Posterior vena cava (tissue), 2 donors: Measurements from ENCODE around the gene UROD. TPM values are rescaled to one million over a fixed set of nuclear protein-coding genes. Genes with fewer than 3 reads are reported as not detected.
"Not testable (repeated sequence)": the region's sequence is repeated elsewhere in the genome, so short reads cannot be mapped to it uniquely, and the experiment has no call there.

ENCODE experiments used
- DNase-seq: peaks from one replicate; pipeline ENCODE4 v3.0.0-alpha.2; 2020; ENCODE audit warnings: low spot score
- intact Hi-C, 2 donors: fragments of 100-400 bp; cut with DNase I; formaldehyde crosslinking; loops; one replicate each; pipeline versions ENCODE4 v1.14.1 to v1.14.2; 2022 to 2023
- total RNA-seq, 2 donors: library from RNA; stranded (reverse); fragmentation: NEBNext Ultra II Directional; extraction: Animal tissue kit (Norgen Biotek cat#: 25700); gene quantifications; one replicate each; pipeline ENCODE4 v1.2.1, GENCODE V29; 2021
- donor health status: DM: yes; HTN: yes; CAD: no.
- donor health status: DM: yes; HTN: yes; CAD: no.

UROD gene
- total RNA-seq, 2 donors from 2014 or later, result 59.5 to 68.6 TPM

DNA sequence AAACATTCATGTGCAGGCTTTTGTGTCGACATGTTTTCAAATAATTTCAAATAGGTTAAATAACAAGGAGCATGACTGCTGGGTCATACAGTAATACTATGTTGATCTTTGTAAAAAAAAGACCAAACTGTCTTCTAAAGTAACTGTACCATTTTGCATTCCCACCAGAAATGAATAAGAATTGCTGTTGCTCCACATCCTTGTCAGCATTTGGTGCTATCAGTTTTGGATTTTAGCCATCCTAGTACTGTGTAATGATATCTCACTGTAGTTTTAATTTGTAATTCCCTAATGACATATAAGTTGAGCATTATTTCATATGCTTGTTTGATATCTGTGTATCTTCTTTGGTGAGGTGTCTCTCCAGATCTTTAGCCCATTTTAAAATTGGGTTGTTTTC is 11.6 kb downstream of the UROD start:
- DNase-seq, result no peak
- intact Hi-C loops, result no loop called here

DNA sequence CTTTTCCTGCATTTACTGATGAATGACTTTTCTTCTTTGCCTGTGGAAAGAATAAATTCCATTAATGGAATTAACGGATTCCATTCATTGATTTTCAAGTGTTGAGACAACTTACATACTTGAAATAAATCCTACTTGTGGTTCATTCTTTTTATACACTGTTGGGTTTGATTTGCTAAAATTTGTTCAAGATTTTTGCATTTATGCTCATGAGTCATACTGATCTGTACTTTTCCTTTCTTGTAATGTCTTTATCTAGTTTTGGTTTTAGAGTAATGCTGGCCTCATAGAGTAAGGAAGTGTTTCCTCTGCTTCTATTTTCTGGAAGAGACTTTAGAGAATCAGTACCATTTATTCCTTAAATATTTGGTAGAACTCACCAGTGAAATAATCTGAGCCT is 14.4 kb downstream of the UROD start:
- intact Hi-C loops, result no loop called here
- no peak for DNase-seq

GRCh38 chr1:45032837-45033236 is 20.8 kb downstream of the UROD start:
- no peak for DNase-seq
- intact Hi-C loops, result no loop called here

DNA sequence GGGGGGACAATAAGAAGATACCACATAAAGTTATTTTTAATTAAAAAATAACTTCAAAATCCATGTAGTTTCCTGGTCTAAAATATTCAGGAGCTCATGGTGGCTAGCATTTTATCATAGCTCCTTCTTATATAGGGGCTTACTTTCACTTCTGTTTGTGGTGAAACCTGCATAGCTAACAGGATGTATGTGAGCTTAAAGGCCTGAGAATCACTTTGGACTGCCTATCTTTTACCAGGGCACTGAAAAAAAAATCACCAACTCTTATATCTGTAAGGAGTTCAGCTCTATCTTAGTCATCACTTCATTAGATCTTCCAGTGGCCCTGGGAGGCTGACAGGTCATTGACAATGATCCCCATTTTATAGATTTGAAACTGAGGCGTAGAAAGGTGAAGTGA is 21.3 kb downstream of the UROD start:
- no peak for DNase-seq

DNA sequence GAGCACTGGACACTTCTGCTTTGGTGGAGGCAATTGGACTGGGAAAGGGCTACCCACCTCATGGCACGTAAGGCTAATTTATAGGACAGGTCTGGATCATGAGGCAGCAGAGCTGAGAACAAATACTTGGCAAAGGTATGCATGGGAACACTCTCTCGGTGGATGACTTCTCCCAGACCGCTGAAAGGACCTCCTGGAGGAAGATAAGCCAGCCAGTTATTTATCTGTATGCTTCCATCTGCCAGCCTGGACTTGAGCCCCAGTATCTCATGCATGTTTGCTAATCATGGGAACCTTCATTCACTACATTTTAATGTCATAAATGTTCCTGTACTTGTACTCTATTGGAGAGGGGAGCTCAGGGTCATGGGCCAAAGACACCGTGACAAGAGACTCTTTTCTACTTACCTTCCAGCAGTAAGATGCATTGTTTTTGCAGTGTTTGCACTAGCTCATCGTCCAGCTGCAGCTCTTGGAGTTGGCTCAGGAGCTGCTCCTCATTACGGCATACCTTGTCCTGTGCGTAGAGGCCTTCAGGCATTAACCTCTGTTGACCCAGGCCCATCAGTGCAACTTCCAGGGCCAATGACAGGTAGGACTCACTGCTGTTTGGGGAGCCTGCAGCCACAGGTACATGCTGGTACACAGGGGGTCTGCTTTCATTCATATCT is 23.7 kb downstream of the UROD start:
- intact Hi-C loops, result no loop called here
- no peak for DNase-seq

More for the DNA sequence above, 21.3 kb downstream of the UROD start:
- intact Hi-C loops, result no loop called here

- no peak for DNase-seq
- intact Hi-C loops, result no loop called here
Observed at GRCh38 chr1:45037456-45037855, 25.4 kb downstream of the UROD start.

DNA sequence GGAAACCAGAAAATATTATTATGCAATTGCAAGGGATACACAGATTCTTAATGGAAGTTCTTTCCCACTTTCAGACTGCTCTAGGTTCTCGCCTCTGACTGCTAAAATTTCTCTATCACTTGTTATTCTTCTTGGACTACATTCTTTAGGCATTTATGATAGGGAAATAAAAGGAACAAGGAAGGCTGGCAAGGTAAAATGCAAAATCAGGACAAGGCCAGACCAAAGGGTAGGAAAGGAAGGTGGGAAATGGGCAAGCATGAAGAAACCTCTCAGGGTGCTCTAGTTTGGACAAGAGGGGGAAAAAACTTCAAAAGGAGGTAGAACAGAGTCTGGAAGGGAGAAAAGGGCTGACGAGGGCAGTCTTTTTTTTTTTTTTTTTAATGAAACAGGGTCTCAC is 26.2 kb downstream of the UROD start:
- intact Hi-C loops, result no loop called here
- DNase-seq, result no peak

GRCh38 chr1:45038661-45039364 is 26.8 kb downstream of the UROD start:
- intact Hi-C loops, result no loop called here
- DNase-seq, result no peak

DNA sequence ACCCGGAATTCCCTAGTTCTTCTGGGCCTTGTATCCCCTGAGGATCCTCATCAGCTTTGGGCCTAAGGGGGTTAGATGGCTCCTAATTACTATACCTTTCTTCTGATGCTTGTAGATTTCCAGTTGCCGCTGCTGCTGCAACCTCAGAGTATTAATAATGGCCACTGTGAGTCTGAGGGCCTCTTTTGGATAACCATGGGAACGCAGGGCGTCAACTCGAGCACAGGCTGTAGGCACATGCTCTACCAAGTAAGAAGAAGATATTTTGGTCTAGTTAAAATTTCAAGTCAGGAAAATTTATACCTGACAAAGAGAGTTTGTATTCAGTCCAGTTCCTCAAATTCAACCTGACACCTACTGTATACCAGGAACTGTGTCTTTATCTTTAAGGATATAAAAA is 28.2 kb downstream of the UROD start:
- intact Hi-C loops, result no loop called here
- DNase-seq, result no peak

- no peak for DNase-seq
- intact Hi-C loops, result no loop called here
Observed at GRCh38 chr1:45043094-45043493, 31.0 kb downstream of the UROD start.

- intact Hi-C loops, result no loop called here
Observed at GRCh38 chr1:45044916-45045315, 32.9 kb downstream of the UROD start.

DNA sequence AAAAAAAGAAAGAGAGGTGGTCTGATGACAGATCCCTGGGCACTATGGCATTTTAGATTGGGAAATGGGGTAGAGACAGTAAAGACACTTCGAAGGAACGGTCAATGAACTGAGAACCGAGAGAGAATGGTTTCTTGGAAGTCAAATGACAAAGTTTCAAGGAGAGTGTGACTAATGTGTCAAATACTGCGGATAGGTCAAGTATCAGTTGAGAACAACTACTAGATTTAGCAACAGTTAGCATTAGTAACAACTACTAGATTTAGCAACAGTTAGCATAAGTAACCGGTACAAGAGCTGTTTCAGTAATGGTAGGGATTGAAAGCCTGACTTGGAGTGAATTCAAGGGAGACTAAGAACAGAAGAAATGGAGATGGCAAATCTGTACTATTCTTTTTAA is 35.0 kb downstream of the UROD start:
- intact Hi-C loops, result no loop called here
- no peak for DNase-seq

More at GRCh38 chr1:45044916-45045315, 32.9 kb downstream of the UROD start:
- DNase-seq, result no peak

- intact Hi-C loops, result no loop called here
- DNase-seq, result no peak
Observed at GRCh38 chr1:45051005-45051772, 39.1 kb downstream of the UROD start.

DNA sequence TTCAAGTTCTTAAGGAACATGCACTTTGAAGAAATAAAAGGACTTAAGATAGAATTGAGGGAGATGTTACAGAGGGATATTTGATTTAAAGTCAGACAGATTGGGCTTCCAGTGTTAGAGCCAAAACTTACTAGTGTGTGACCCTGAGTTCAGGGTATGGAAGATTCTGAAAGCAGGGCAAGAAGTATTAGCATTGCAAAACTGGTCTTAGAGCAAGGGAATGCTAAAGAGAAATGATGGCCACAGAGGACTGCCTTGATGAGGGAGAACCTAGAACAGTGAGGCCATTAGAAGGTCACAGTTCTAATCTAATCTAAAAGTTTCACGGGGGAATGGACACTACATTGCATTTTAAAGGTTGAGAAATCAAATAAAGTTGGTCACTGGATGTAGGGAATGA is 45.5 kb downstream of the UROD start:
- DNase-seq, result no peak
- intact Hi-C loops, result no loop called here

GRCh38 chr1:45059829-45060228 is 47.8 kb downstream of the UROD start:
- no peak for DNase-seq
- intact Hi-C loops, result no loop called here

DNA sequence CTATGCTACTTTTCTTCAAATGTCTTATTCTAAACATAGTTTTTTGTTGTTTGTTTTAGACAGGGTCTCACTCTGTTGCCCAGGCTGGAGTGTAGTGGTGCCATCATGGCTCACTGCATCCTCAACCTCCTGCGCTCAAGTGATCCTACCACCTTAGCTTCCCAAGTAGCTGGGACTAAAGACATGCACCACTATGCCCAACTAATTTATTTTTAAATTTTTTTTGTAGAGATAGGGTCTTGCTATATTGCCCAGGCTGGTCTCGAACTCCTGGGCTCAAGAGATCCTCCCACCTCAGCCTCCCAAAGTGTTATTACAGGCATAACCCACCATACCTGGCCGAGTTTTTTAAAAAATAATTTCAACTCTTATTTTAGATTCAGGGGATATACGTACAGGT is 50.4 kb downstream of the UROD start:
- intact Hi-C loops, DNase-seq: not testable (repeated sequence)

- DNase-seq, result no peak
- intact Hi-C loops, result no loop called here
Observed at GRCh38 chr1:45065083-45065482, 53.0 kb downstream of the UROD start.
